Keratinocyte (primary cell): ENCODE data around the gene FAP.

Experiments
- EZH2 ChIP-seq: IDR thresholded peaks from one replicate; pipeline ENCODE4 v1.6.1; 2012; ENCODE audit warnings: inconsistent platforms, mild to moderate bottlenecking, low read length, moderate library complexity
- TF ChIP-seq, protein P1 (sequence below), 3 experiments: IDR thresholded peaks in 1 of 3; conservative IDR thresholded peaks in 1 of 3; optimal IDR thresholded peaks in 1 of 3; 2 replicates in 2 of 3; 3 replicates in 1 of 3; pipeline versions ENCODE3 to v1.5.1; 2011; ENCODE audit warnings: low read length in 3 of 3, mild to moderate bottlenecking in 3 of 3, moderate library complexity in 2 of 3, control low read depth in 1 of 3, inconsistent platforms in 1 of 3; ENCODE audit not compliant: insufficient read depth in 2 of 3; ENCODE audit errors: extremely low read depth in 1 of 3

DNA sequence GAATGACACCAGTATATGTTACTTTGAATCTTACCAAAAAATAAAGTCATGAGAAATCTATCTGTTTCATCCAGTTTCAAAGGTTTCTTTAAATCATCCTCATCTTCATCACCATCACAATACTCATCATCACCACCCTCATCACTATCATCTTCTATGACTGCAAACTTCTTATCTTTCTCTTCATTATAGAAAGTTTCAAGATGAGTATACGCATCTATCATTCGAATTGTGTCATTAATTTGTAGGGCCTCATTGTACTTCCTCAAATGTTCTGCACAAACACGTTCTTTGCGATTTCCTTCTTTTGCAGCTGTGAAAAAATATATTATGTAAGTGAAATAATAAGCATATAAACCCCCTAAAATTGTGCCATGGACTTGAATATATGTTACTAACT lies 34.1 kb upstream of the FAP start:
- TF ChIP-seq, protein P1, sequence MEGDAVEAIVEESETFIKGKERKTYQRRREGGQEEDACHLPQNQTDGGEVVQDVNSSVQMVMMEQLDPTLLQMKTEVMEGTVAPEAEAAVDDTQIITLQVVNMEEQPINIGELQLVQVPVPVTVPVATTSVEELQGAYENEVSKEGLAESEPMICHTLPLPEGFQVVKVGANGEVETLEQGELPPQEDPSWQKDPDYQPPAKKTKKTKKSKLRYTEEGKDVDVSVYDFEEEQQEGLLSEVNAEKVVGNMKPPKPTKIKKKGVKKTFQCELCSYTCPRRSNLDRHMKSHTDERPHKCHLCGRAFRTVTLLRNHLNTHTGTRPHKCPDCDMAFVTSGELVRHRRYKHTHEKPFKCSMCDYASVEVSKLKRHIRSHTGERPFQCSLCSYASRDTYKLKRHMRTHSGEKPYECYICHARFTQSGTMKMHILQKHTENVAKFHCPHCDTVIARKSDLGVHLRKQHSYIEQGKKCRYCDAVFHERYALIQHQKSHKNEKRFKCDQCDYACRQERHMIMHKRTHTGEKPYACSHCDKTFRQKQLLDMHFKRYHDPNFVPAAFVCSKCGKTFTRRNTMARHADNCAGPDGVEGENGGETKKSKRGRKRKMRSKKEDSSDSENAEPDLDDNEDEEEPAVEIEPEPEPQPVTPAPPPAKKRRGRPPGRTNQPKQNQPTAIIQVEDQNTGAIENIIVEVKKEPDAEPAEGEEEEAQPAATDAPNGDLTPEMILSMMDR (optimal IDR thresholded peaks at IDR 0.05 in 1 of 3, IDR thresholded peaks at IDR 0.05 in 1 of 3, conservative IDR thresholded peaks at IDR 0.05 in 1 of 3; ENCODE audit: extremely low read depth in 1 of 3, insufficient read depth in 2 of 3, low read length in 3 of 3), result no peak
- TF ChIP-seq EZH2, result no peak
